ENCODE measurements around the gene EIF4G3.

- TF ChIP-seq, protein P1, sequence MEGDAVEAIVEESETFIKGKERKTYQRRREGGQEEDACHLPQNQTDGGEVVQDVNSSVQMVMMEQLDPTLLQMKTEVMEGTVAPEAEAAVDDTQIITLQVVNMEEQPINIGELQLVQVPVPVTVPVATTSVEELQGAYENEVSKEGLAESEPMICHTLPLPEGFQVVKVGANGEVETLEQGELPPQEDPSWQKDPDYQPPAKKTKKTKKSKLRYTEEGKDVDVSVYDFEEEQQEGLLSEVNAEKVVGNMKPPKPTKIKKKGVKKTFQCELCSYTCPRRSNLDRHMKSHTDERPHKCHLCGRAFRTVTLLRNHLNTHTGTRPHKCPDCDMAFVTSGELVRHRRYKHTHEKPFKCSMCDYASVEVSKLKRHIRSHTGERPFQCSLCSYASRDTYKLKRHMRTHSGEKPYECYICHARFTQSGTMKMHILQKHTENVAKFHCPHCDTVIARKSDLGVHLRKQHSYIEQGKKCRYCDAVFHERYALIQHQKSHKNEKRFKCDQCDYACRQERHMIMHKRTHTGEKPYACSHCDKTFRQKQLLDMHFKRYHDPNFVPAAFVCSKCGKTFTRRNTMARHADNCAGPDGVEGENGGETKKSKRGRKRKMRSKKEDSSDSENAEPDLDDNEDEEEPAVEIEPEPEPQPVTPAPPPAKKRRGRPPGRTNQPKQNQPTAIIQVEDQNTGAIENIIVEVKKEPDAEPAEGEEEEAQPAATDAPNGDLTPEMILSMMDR (IDR thresholded peaks at IDR 0.05; ENCODE audit: extremely low read depth in 1 of 2, insufficient read depth in 1 of 2, low read depth in 1 of 2, low read length in 2 of 2) = no peak
- TF ChIP-seq JUN (IDR thresholded peaks at IDR 0.05; ENCODE audit: borderline replicate concordance, insufficient read depth, insufficient read length, low read depth) (no peak), POLR2AphosphoS5 (IDR thresholded peaks at IDR 0.05; ENCODE audit: insufficient read depth, low read depth, low read length) (no peak), POLR2A (IDR thresholded peaks at IDR 0.05; ENCODE audit: low read depth, low read length) (no peak)
Measured at GRCh38 chr1:20988943-20989342, 187.8 kb downstream of the EIF4G3 start.

Measured in endothelial cell of umbilical vein (primary cell).